Measurements from ENCODE around the gene IL24.

DNA sequence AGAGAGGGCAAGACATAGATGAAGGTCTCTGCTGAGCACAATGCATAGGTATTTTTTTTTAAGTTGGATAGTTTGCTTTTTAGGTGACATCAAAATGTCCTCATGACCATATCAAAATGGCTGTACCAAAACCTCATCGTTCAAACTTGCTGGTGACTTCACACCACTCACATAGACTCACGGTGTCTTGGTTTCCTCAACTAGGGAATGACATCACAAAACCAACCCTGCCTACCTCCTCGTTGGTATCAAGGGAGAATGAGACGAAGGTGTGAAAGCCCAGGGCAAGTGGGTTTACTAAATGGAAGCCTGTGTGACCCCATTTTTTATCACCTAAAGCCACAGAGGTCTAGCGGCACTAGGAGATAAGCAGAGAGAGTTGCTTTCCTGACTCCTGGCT is 47.5 kb downstream of the IL24 start:
- TF ChIP-seq CTCF (IDR thresholded peaks at IDR 0.05) (no peak), EP300 (IDR thresholded peaks at IDR 0.05) (no peak), ATOH8 (CRISPR knock-in tag; IDR thresholded peaks at IDR 0.05; ENCODE audit: low read depth) (no peak), POLR2A (IDR thresholded peaks at IDR 0.05; ENCODE audit: low read length) (no peak), ZFP36 (IDR thresholded peaks at IDR 0.05; ENCODE audit: borderline replicate concordance, partially characterized antibody) (no peak), CEBPB (IDR thresholded peaks at IDR 0.05) (no peak), KDM1A (IDR thresholded peaks at IDR 0.05; ENCODE audit: low read depth) (no peak)
- TF ChIP-seq, protein P1, sequence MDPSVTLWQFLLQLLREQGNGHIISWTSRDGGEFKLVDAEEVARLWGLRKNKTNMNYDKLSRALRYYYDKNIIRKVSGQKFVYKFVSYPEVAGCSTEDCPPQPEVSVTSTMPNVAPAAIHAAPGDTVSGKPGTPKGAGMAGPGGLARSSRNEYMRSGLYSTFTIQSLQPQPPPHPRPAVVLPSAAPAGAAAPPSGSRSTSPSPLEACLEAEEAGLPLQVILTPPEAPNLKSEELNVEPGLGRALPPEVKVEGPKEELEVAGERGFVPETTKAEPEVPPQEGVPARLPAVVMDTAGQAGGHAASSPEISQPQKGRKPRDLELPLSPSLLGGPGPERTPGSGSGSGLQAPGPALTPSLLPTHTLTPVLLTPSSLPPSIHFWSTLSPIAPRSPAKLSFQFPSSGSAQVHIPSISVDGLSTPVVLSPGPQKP (IDR thresholded peaks at IDR 0.05; ENCODE audit: low read depth, low read length): no peak
